K562 (cell line): ENCODE data around the gene HCAR2. TPM values are rescaled to one million over a fixed set of nuclear protein-coding genes. Genes with fewer than 3 reads are reported as not detected.

Experiments
- ARNT ChIP-seq, 2 experiments: fragments of 450-650 bp; IDR thresholded peaks; 2 replicates each; pipeline ENCODE4 v1.6.1; 2016; ENCODE audit warnings: mild to moderate bottlenecking in 1 of 2
- CREM ChIP-seq: IDR thresholded peaks from 2 replicates; pipeline ENCODE4 v1.6.1; 2014; ENCODE audit warnings: antibody characterized with exemption, low read depth
- CTBP1 ChIP-seq: fragments of 450-650 bp; IDR thresholded peaks from 2 replicates; pipeline ENCODE4 v1.6.1; 2016; ENCODE audit warnings: borderline replicate concordance
- FOS ChIP-seq: IDR thresholded peaks from 3 replicates; pipeline ENCODE4 v1.6.1; 2011; ENCODE audit not compliant: insufficient read length; ENCODE audit errors: extremely low read depth
- MCM3 ChIP-seq: fragments of 450-650 bp; IDR thresholded peaks from 2 replicates; pipeline ENCODE4 v1.6.1; 2016
- NFYB ChIP-seq: IDR thresholded peaks from 2 replicates; pipeline ENCODE4 v1.6.1; 2011; ENCODE audit warnings: mild to moderate bottlenecking, moderate library complexity; ENCODE audit not compliant: insufficient read length; ENCODE audit errors: extremely low read depth
- TCF3 ChIP-seq: sonication (generic); formaldehyde crosslinking; IDR thresholded peaks from 2 replicates; pipeline ENCODE4 v1.4.0; 2020; ENCODE audit warnings: mild to moderate bottlenecking, missing genetic modification reagents
- ZNF3 ChIP-seq: fragments of 250-450 bp; sonication (Bioruptor Pico); IDR thresholded peaks from 2 replicates; pipeline ENCODE4 v1.5.0; 2021; ENCODE audit warnings: mild to moderate bottlenecking, moderate library complexity
- ZNF324 ChIP-seq: fragments of 250-450 bp; sonication (Bioruptor Pico); IDR thresholded peaks from 2 replicates; pipeline ENCODE4 v1.4.0; 2020; ENCODE audit warnings: mild to moderate bottlenecking
- ZNF583 ChIP-seq: fragments of 250-450 bp; sonication (Bioruptor Pico); IDR thresholded peaks from 2 replicates; pipeline ENCODE4 v1.4.0; 2020
- ZNF780A ChIP-seq: fragments of 250-450 bp; sonication (Bioruptor Pico); IDR thresholded peaks from 2 replicates; pipeline ENCODE4 v1.5.0; 2021; ENCODE audit warnings: mild to moderate bottlenecking
- polyA plus RNA-seq, 8 experiments: library from polyadenylated mRNA; depleted of rRNA in 4 of 8; stranded (reverse) in 5 of 8; unstranded in 3 of 8; fragments of >200 nt; fragmentation: Nextera tagmentation in 2 of 8; fragmentation: Illumina TruSeq in 1 of 8; extraction: Ambion mirVana in 2 of 8; extraction: Trizol in 1 of 8; gene quantifications; 2 replicates each; pipeline versions ENCODE4 v1.2.1 to v1.2.3, GENCODE V29; 2011 to 2014; ENCODE audit warnings: inconsistent platforms in 1 of 8, missing spikeins in 1 of 8
- total RNA-seq, 7 experiments: library from RNA; depleted of rRNA in 6 of 7; stranded (reverse); fragments of >200 nt in 6 of 7; fragmentation: Illumina TruSeq in 2 of 7; extraction: Trizol in 2 of 7; gene quantifications; 2 replicates each; pipeline versions ENCODE4 v1.2.1 to v1.2.3, GENCODE V29; 2011 to 2021; ENCODE audit warnings: low replicate concordance in 1 of 7
- TF ChIP-seq, protein P1 (sequence below): fragments of 450-650 bp; IDR thresholded peaks from 2 replicates; pipeline ENCODE4 v1.6.1; 2018; ENCODE audit warnings: mild to moderate bottlenecking, low read depth; ENCODE audit not compliant: partially characterized antibody
- TF ChIP-seq, protein P2 (sequence below): fragments of 200-800 bp; sonication (Bioruptor generic); IDR thresholded peaks from 2 replicates; pipeline ENCODE4 v1.6.1; 2016; ENCODE audit warnings: missing genetic modification characterization, missing compliant biosample characterization
- TF ChIP-seq, protein P3 (sequence below): sonication (generic); formaldehyde crosslinking; IDR thresholded peaks from 2 replicates; pipeline ENCODE4 v1.8.1; 2022; ENCODE audit warnings: missing genetic modification reagents
- TF ChIP-seq, protein P4 (sequence below): fragments of 250-450 bp; sonication (Bioruptor Pico); IDR thresholded peaks from 2 replicates; pipeline ENCODE4 v1.4.0; 2020; ENCODE audit warnings: borderline replicate concordance
- TF ChIP-seq, protein P5 (sequence below): fragments of 450-650 bp; formaldehyde crosslinking; IDR thresholded peaks from 2 replicates; pipeline ENCODE4 v1.4.0; 2020; ENCODE audit warnings: mild to moderate bottlenecking, moderate library complexity
- TF ChIP-seq, protein P6 (sequence below): fragments of 200-800 bp; sonication (Bioruptor generic); IDR thresholded peaks from 2 replicates; pipeline ENCODE4 v1.6.1; 2017; ENCODE audit warnings: missing genetic modification characterization, missing compliant biosample characterization

The HCAR2 gene
- total and polyA plus RNA-seq, 9 of the 15 experiments (the other 6 are each of a cell fraction or from before 2014, with no cell fraction given) = not detected

DNA sequence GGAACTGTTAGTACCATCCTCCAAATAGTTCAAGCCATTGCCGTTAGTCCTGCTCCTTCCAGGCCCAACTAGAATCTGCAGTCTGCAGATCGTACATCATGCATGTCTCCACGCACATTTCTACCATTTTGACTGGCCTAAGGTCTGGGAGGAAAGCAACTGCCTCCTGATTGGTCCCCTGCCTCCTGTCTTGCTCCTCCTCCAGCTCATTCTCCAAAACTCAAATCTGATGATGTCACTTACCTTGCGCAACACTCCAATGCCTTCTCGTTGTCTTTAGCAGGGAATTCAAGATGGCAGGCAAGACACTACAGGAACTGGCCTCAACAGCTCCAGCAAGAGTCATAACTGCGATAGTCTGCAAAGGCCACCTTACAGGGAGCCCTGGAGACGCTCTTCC lies 37.2 kb upstream of the HCAR2 start (continued):
- no peak for TF ChIP-seq ARNT (IDR thresholded peaks at IDR 0.05)
- TF ChIP-seq TCF3 (CRISPR knock-in tag) = no peak
- TF ChIP-seq, protein P1, sequence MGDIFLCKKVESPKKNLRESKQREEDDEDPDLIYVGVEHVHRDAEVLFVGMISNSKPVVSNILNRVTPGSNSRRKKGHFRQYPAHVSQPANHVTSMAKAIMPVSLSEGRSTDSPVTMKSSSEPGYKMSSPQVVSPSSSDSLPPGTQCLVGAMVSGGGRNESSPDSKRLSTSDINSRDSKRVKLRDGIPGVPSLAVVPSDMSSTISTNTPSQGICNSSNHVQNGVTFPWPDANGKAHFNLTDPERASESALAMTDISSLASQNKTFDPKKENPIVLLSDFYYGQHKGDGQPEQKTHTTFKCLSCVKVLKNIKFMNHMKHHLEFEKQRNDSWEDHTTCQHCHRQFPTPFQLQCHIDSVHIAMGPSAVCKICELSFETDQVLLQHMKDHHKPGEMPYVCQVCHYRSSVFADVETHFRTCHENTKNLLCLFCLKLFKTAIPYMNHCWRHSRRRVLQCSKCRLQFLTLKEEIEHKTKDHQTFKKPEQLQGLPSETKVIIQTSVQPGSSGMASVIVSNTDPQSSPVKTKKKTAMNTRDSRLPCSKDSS = no peak
- no peak for TF ChIP-seq ZNF583 (CRISPR knock-in tag)
- TF ChIP-seq, protein P2, sequence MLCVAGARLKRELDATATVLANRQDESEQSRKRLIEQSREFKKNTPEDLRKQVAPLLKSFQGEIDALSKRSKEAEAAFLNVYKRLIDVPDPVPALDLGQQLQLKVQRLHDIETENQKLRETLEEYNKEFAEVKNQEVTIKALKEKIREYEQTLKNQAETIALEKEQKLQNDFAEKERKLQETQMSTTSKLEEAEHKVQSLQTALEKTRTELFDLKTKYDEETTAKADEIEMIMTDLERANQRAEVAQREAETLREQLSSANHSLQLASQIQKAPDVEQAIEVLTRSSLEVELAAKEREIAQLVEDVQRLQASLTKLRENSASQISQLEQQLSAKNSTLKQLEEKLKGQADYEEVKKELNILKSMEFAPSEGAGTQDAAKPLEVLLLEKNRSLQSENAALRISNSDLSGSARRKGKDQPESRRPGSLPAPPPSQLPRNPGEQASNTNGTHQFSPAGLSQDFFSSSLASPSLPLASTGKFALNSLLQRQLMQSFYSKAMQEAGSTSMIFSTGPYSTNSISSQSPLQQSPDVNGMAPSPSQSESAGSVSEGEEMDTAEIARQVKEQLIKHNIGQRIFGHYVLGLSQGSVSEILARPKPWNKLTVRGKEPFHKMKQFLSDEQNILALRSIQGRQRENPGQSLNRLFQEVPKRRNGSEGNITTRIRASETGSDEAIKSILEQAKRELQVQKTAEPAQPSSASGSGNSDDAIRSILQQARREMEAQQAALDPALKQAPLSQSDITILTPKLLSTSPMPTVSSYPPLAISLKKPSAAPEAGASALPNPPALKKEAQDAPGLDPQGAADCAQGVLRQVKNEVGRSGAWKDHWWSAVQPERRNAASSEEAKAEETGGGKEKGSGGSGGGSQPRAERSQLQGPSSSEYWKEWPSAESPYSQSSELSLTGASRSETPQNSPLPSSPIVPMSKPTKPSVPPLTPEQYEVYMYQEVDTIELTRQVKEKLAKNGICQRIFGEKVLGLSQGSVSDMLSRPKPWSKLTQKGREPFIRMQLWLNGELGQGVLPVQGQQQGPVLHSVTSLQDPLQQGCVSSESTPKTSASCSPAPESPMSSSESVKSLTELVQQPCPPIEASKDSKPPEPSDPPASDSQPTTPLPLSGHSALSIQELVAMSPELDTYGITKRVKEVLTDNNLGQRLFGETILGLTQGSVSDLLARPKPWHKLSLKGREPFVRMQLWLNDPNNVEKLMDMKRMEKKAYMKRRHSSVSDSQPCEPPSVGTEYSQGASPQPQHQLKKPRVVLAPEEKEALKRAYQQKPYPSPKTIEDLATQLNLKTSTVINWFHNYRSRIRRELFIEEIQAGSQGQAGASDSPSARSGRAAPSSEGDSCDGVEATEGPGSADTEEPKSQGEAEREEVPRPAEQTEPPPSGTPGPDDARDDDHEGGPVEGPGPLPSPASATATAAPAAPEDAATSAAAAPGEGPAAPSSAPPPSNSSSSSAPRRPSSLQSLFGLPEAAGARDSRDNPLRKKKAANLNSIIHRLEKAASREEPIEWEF (CRISPR knock-in tag) = no peak
- TF ChIP-seq CTBP1 = peak; percentile 29; the same call in 1 of the 2 replicates
- TF ChIP-seq, protein P3, sequence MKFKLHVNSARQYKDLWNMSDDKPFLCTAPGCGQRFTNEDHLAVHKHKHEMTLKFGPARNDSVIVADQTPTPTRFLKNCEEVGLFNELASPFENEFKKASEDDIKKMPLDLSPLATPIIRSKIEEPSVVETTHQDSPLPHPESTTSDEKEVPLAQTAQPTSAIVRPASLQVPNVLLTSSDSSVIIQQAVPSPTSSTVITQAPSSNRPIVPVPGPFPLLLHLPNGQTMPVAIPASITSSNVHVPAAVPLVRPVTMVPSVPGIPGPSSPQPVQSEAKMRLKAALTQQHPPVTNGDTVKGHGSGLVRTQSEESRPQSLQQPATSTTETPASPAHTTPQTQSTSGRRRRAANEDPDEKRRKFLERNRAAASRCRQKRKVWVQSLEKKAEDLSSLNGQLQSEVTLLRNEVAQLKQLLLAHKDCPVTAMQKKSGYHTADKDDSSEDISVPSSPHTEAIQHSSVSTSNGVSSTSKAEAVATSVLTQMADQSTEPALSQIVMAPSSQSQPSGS = no peak
- peak; percentile 64; the same call in 1 of the 2 replicates for TF ChIP-seq CREM
- TF ChIP-seq, protein P4, sequence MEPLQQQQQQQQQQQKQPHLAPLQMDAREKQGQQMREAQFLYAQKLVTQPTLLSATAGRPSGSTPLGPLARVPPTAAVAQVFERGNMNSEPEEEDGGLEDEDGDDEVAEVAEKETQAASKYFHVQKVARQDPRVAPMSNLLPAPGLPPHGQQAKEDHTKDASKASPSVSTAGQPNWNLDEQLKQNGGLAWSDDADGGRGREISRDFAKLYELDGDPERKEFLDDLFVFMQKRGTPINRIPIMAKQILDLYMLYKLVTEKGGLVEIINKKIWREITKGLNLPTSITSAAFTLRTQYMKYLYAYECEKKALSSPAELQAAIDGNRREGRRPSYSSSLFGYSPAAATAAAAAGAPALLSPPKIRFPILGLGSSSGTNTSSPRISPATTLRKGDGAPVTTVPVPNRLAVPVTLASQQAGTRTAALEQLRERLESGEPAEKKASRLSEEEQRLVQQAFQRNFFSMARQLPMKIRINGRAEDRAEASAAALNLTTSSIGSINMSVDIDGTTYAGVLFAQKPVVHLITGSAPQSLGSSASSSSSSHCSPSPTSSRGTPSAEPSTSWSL = no peak
- TF ChIP-seq, protein P5, sequence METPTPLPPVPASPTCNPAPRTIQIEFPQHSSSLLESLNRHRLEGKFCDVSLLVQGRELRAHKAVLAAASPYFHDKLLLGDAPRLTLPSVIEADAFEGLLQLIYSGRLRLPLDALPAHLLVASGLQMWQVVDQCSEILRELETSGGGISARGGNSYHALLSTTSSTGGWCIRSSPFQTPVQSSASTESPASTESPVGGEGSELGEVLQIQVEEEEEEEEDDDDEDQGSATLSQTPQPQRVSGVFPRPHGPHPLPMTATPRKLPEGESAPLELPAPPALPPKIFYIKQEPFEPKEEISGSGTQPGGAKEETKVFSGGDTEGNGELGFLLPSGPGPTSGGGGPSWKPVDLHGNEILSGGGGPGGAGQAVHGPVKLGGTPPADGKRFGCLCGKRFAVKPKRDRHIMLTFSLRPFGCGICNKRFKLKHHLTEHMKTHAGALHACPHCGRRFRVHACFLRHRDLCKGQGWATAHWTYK (CRISPR knock-in tag) = no peak
- TF ChIP-seq, protein P6, sequence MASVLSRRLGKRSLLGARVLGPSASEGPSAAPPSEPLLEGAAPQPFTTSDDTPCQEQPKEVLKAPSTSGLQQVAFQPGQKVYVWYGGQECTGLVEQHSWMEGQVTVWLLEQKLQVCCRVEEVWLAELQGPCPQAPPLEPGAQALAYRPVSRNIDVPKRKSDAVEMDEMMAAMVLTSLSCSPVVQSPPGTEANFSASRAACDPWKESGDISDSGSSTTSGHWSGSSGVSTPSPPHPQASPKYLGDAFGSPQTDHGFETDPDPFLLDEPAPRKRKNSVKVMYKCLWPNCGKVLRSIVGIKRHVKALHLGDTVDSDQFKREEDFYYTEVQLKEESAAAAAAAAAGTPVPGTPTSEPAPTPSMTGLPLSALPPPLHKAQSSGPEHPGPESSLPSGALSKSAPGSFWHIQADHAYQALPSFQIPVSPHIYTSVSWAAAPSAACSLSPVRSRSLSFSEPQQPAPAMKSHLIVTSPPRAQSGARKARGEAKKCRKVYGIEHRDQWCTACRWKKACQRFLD (CRISPR knock-in tag) = 0 out of 2 replicates have a peak, but pooled peaks have one; percentile 26
- no peak for TF ChIP-seq FOS
- TF ChIP-seq ZNF3 (CRISPR knock-in tag) = no peak
- peak; percentile 18 for TF ChIP-seq NFYB
- no peak for TF ChIP-seq ZNF780A (CRISPR knock-in tag)
- no peak for TF ChIP-seq ZNF324
- no peak for TF ChIP-seq MCM3
